Neural cell (in vitro differentiated cells): ENCODE data around the gene COX10. TPM values are rescaled to one million over a fixed set of nuclear protein-coding genes. Genes with fewer than 3 reads are reported as not detected.

Experiments used
- H2AFZ ChIP-seq: fragments of 200-600, 300-800 bp; sonication (generic), shearing (Covaris generic); 2 replicates; pipeline ENCODE4 v1.6.0; 2014; ENCODE audit warnings: low read depth, mild to moderate bottlenecking, antibody characterized with exemption, low read length, moderate library complexity
- H3F3A ChIP-seq: fragments of 200-600 bp; shearing (Covaris generic); 2 replicates; pipeline ENCODE4 v1.6.1; 2016; ENCODE audit warnings: mild to moderate bottlenecking, moderate library complexity, mixed read lengths, antibody characterized with exemption, low read length; ENCODE audit not compliant: insufficient read depth, poor library complexity, severe bottlenecking
- H3K27ac ChIP-seq: fragments of 200-600, 300-800 bp; sonication (generic), shearing (Covaris generic); 2 replicates; pipeline ENCODE4 v1.5.1; 2014; ENCODE audit warnings: mild to moderate bottlenecking, low read length, moderate library complexity
- H3K27me3 ChIP-seq: fragments of 300-800, 200-600 bp; sonication (generic), shearing (Covaris generic); 2 replicates; pipeline ENCODE4 v1.6.0; 2014; ENCODE audit warnings: mild to moderate bottlenecking, low read depth, low read length, moderate library complexity; ENCODE audit not compliant: insufficient read depth
- H3K36me3 ChIP-seq: fragments of 300-800, 200-600 bp; sonication (generic), shearing (Covaris generic); 2 replicates; pipeline ENCODE4 v1.5.1; 2014; ENCODE audit warnings: mild to moderate bottlenecking, antibody characterized with exemption, low read length, moderate library complexity; ENCODE audit not compliant: insufficient read depth
- H3K4me2 ChIP-seq: fragments of 300-800, 200-600 bp; sonication (generic), shearing (Covaris generic); 2 replicates; pipeline ENCODE4 v1.6.0; 2014; ENCODE audit warnings: mild to moderate bottlenecking, low read length
- H3K4me3 ChIP-seq: fragments of 300-800, 200-600 bp; sonication (generic), shearing (Covaris generic); 2 replicates; pipeline ENCODE4 v1.5.1; 2014; ENCODE audit warnings: mild to moderate bottlenecking, low read length, moderate library complexity
- H3K79me2 ChIP-seq: fragments of 200-600 bp; shearing (Covaris generic); replicated peaks from 2 replicates; pipeline ENCODE4 v1.6.0; 2014; ENCODE audit warnings: mild to moderate bottlenecking, low read length, moderate library complexity; ENCODE audit not compliant: insufficient read depth
- H3K9ac ChIP-seq: fragments of 300-800, 200-600 bp; sonication (generic), shearing (Covaris generic); 2 replicates; pipeline ENCODE4 v1.6.1; 2016; ENCODE audit warnings: mild to moderate bottlenecking, low read length, mixed read lengths
- H3K9me2 ChIP-seq: fragments of 200-600 bp; shearing (Covaris generic); 2 replicates; pipeline ENCODE4 v1.6.1; 2016; ENCODE audit warnings: mild to moderate bottlenecking, low read length, mixed read lengths; ENCODE audit not compliant: insufficient read depth
- H3K9me3 ChIP-seq: fragments of 200-600, 300-800 bp; sonication (generic), shearing (Covaris generic); 2 replicates; pipeline ENCODE4 v1.6.1; 2016; ENCODE audit warnings: mild to moderate bottlenecking, mixed run types, low read length, moderate library complexity, mixed read lengths
- H4K20me1 ChIP-seq: fragments of 200-600 bp; shearing (Covaris generic); 2 replicates; pipeline ENCODE4 v1.6.1; 2016; ENCODE audit warnings: mild to moderate bottlenecking, mixed run types; ENCODE audit not compliant: insufficient read depth
- CTCF ChIP-seq: fragments of 450-650 bp; IDR thresholded peaks from 2 replicates; pipeline ENCODE4 v1.5.1; 2014; ENCODE audit warnings: antibody characterized with exemption, mild to moderate bottlenecking, moderate library complexity; ENCODE audit not compliant: poor library complexity, severe bottlenecking
- EP300 ChIP-seq: fragments of 450-650 bp; conservative IDR thresholded peaks from 2 replicates; pipeline ENCODE4 v1.6.1; 2014; ENCODE audit warnings: antibody characterized with exemption, mild to moderate bottlenecking, moderate library complexity; ENCODE audit not compliant: poor library complexity, severe bottlenecking
- EZH2 ChIP-seq: fragments of 200-600, 300-800 bp; shearing (Covaris generic), sonication (generic); IDR thresholded peaks from 2 replicates; pipeline ENCODE4 v1.6.1; 2014; ENCODE audit warnings: antibody characterized with exemption, low read length, borderline replicate concordance, mild to moderate bottlenecking; ENCODE audit not compliant: insufficient read depth, poor library complexity, severe bottlenecking
- MXI1 ChIP-seq: fragments of 450-650 bp; conservative IDR thresholded peaks from 2 replicates; pipeline ENCODE4 v1.6.1; 2014; ENCODE audit warnings: antibody characterized with exemption, mild to moderate bottlenecking; ENCODE audit not compliant: poor library complexity, severe bottlenecking
- POLR2AphosphoS5 ChIP-seq: IDR thresholded peaks from 2 replicates; pipeline ENCODE4 v1.6.1; 2012
- RAD21 ChIP-seq: fragments of 450-650 bp; conservative IDR thresholded peaks from 2 replicates; pipeline ENCODE4 v1.6.1; 2014; ENCODE audit warnings: antibody characterized with exemption, mild to moderate bottlenecking, moderate library complexity
- REST ChIP-seq: IDR thresholded peaks from 2 replicates; pipeline ENCODE4 v1.6.1; 2012; ENCODE audit warnings: borderline replicate concordance
- SMC3 ChIP-seq: fragments of 450-650 bp; conservative IDR thresholded peaks from 2 replicates; pipeline ENCODE4 v1.6.1; 2014; ENCODE audit warnings: antibody characterized with exemption, mild to moderate bottlenecking, moderate library complexity; ENCODE audit not compliant: poor library complexity
- TAF1 ChIP-seq: IDR thresholded peaks from 2 replicates; pipeline ENCODE4 v1.6.1; 2012; ENCODE audit warnings: low read depth
- polyA plus RNA-seq: library from polyadenylated mRNA; depleted of rRNA; stranded (reverse); fragments of >200 nt; gene quantifications from 2 replicates; pipeline ENCODE4 v1.2.3, GENCODE V29; 2014

COX10 gene
- polyA plus RNA-seq, 1 donor from 2014 or later = 7.2 TPM

GRCh38 chr17:14042411-14042810 is 26.9 kb upstream of the COX10 start (continued):
- TF ChIP-seq CTCF (no peak), RAD21 (no peak), POLR2AphosphoS5 (no peak)

- no peak overlapping the region for H3K9ac ChIP-seq
- no peak overlapping the region for H3K4me3 ChIP-seq
- no peak overlapping the region for H3K4me2 ChIP-seq
- H4K20me1 ChIP-seq = no peaks in the 10 kb centered on the region
- no peaks in the 10 kb centered on the region for H3K27me3 ChIP-seq
- H3K79me2 ChIP-seq = no peaks in the 10 kb centered on the region
- no peaks in the 10 kb centered on the region for H3K9me2 ChIP-seq
- H3K9me3 ChIP-seq = no peaks in the 10 kb centered on the region
- H3F3A ChIP-seq = no peaks in the 10 kb centered on the region
- no peaks in the 10 kb centered on the region for H3K36me3 ChIP-seq
- H3K27ac ChIP-seq = no peak overlapping the region
- TF ChIP-seq RAD21 (no peak), POLR2AphosphoS5 (no peak), EP300 (no peak), TAF1 (no peak), MXI1 (no peak), CTCF (no peak), REST (no peak), EZH2 (no peak), SMC3 (no peak)
- H2AFZ ChIP-seq = no peak overlapping the region
Observed at GRCh38 chr17:14044702-14045101, 24.6 kb upstream of the COX10 start.

GRCh38 chr17:14046978-14047377 is 22.3 kb upstream of the COX10 start:
- H3K4me2 ChIP-seq = no peak overlapping the region
- H3K9me3 ChIP-seq = no peaks in the 10 kb centered on the region
- H3K9me2 ChIP-seq = no peaks in the 10 kb centered on the region
- H3F3A ChIP-seq = no peaks in the 10 kb centered on the region
- no peaks in the 10 kb centered on the region for H4K20me1 ChIP-seq
- no peak overlapping the region for H3K9ac ChIP-seq
- H3K79me2 ChIP-seq = no peaks in the 10 kb centered on the region
- no peaks in the 10 kb centered on the region for H3K27me3 ChIP-seq
- H3K4me3 ChIP-seq = no peak overlapping the region
- TF ChIP-seq REST (no peak), SMC3 (no peak), RAD21 (no peak), EZH2 (no peak), MXI1 (no peak), EP300 (no peak), POLR2AphosphoS5 (no peak), TAF1 (no peak), CTCF (no peak)
- no peaks in the 10 kb centered on the region for H3K36me3 ChIP-seq
- no peak overlapping the region for H2AFZ ChIP-seq
- no peak overlapping the region for H3K27ac ChIP-seq
